ENCODE results near the gene VAV2. TPM values are rescaled to one million over a fixed set of nuclear protein-coding genes. Genes with fewer than 3 reads are reported as not detected.
A peak's percentile ranks its signal among the peaks of the same experiment; 100 is the strongest.

The VAV2 gene
- total RNA-seq, 3 donors from 2014 or later: 29.4 to 34.8 (median 34.5) TPM

- Histone ChIP-seq H3K4me3 (no peak overlapping the region), H3K9me3 (no peaks in the 10 kb centered on the region), H3K4me1 (ENCODE audit: low read depth) (peaks cover 15% of the 10 kb centered on the region), H3K36me3 (ENCODE audit: low read depth) (no peaks in the 10 kb centered on the region)
- no peak for DNase-seq
- TF ChIP-seq CTCF (IDR thresholded peaks at IDR 0.05): no peak
- ATAC-seq: no peak
- intact Hi-C loops (cut with DNase I, micrococcal nuclease): no loop called here
Observed at GRCh38 chr9:133938086-133938485, 54.0 kb downstream of the VAV2 start.

- ATAC-seq: no peak
- H3K36me3 ChIP-seq (ENCODE audit: low read depth): no peaks in the 10 kb centered on the region
- H3K4me1 ChIP-seq (ENCODE audit: low read depth): peaks cover 20% of the 10 kb centered on the region
- H3K4me3 ChIP-seq: no peak overlapping the region
- no peak for DNase-seq
- intact Hi-C loops (cut with DNase I, micrococcal nuclease): no loop called here
- no peaks in the 10 kb centered on the region for H3K9me3 ChIP-seq
- no peak for TF ChIP-seq CTCF (IDR thresholded peaks at IDR 0.05)
Observed at GRCh38 chr9:133937120-133937519, 55.0 kb downstream of the VAV2 start.

- peaks cover 20% of the 10 kb centered on the region for H3K4me1 ChIP-seq (ENCODE audit: low read depth)
- TF ChIP-seq CTCF (IDR thresholded peaks at IDR 0.05): no peak
- no peaks in the 10 kb centered on the region for H3K9me3 ChIP-seq
- DNase-seq (peak; percentile 67 to 77 (median 74)), ATAC-seq (peak; percentile 67)
- intact Hi-C loops (cut with DNase I, micrococcal nuclease): no loop called here
- H3K36me3 ChIP-seq (ENCODE audit: low read depth): no peaks in the 10 kb centered on the region
- H3K4me3 ChIP-seq: no peak overlapping the region
Observed at GRCh38 chr9:133935328-133936005, 56.7 kb downstream of the VAV2 start.

DNA sequence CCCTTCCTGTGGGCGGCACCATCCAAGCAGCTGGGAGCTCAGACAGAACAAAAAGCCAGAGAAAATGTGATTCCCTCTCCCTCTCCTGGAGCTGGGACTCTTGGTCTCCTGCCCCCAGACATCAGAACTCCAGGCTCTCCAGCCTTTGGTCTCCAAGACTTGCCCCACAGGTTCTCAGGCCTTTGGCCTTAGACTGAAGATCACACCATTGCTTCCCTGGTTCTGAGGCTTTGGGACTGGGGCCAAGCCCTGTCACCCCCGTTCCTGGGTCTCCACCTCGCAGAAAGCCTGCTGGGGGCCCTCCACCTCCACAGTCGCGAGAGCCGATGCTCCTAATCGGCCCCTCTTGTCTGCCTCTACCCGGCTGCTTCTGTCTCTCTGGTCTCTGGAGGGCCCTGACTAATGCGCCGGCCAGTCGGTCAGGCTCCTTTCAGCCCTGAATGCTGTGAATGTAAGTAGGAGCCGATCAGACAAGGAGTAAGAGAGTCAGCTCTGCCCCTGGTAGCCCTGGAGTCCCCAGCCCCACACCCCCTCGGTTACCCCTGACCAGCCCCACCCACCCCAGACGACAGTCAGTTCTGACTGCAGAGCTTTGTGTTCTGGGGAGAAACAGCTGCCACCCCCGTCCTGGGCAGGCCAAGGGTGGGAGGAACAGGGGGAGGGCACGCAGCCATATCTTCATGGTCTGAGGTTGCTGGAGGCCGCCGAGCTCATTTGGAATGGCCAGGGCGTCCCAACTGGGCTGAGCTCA, 57.5 kb downstream of the VAV2 start:
- Histone ChIP-seq H3K9me3 (no peaks in the 10 kb centered on the region), H3K36me3 (ENCODE audit: low read depth) (no peaks in the 10 kb centered on the region), H3K4me1 (ENCODE audit: low read depth) (peaks cover 20% of the 10 kb centered on the region), H3K4me3 (no peak overlapping the region)
- ATAC-seq (no peak), DNase-seq (no peak)
- no peak for TF ChIP-seq CTCF (IDR thresholded peaks at IDR 0.05)
- intact Hi-C loops (cut with DNase I, micrococcal nuclease): no loop called here

GRCh38 chr9:133933426-133934026, 58.6 kb downstream of the VAV2 start:
- Histone ChIP-seq H3K36me3 (ENCODE audit: low read depth) (no peaks in the 10 kb centered on the region), H3K9me3 (no peaks in the 10 kb centered on the region), H3K4me1 (ENCODE audit: low read depth) (peaks cover 20% of the 10 kb centered on the region), H3K4me3 (no peak overlapping the region)
- intact Hi-C loops (cut with DNase I, micrococcal nuclease): no loop called here
- no peak for TF ChIP-seq CTCF (IDR thresholded peaks at IDR 0.05)
- DNase-seq (no peak), ATAC-seq (no peak)
